Fibroblast of skin of abdomen (primary cell): ENCODE results near the gene PUM2. TPM values are rescaled to one million over a fixed set of nuclear protein-coding genes. Genes with fewer than 3 reads are reported as not detected.
"Not testable (repeated sequence)": the region's sequence is repeated elsewhere in the genome, so short reads cannot be mapped to it uniquely, and the experiment has no call there.

Experiments
- DNase-seq: peaks from one replicate; pipeline ENCODE4 v3.0.0-alpha.2; 2013
- polyA plus RNA-seq, 2 experiments: library from polyadenylated mRNA; unstranded; fragments of 120-200 nt; gene quantifications; one replicate each; pipeline ENCODE4 v1.2.1, GENCODE V29; 2013; ENCODE audit not compliant: insufficient read length in 2 of 2

The PUM2 gene, protein sequence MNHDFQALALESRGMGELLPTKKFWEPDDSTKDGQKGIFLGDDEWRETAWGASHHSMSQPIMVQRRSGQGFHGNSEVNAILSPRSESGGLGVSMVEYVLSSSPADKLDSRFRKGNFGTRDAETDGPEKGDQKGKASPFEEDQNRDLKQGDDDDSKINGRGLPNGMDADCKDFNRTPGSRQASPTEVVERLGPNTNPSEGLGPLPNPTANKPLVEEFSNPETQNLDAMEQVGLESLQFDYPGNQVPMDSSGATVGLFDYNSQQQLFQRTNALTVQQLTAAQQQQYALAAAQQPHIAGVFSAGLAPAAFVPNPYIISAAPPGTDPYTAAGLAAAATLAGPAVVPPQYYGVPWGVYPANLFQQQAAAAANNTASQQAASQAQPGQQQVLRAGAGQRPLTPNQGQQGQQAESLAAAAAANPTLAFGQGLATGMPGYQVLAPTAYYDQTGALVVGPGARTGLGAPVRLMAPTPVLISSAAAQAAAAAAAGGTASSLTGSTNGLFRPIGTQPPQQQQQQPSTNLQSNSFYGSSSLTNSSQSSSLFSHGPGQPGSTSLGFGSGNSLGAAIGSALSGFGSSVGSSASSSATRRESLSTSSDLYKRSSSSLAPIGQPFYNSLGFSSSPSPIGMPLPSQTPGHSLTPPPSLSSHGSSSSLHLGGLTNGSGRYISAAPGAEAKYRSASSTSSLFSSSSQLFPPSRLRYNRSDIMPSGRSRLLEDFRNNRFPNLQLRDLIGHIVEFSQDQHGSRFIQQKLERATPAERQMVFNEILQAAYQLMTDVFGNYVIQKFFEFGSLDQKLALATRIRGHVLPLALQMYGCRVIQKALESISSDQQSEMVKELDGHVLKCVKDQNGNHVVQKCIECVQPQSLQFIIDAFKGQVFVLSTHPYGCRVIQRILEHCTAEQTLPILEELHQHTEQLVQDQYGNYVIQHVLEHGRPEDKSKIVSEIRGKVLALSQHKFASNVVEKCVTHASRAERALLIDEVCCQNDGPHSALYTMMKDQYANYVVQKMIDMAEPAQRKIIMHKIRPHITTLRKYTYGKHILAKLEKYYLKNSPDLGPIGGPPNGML
- 44.8 TPM for polyA plus RNA-seq (2013, experiment 1 of 2; ENCODE audit: insufficient read length)
- 43.6 TPM for polyA plus RNA-seq (2013, experiment 2 of 2; ENCODE audit: insufficient read length)

DNA sequence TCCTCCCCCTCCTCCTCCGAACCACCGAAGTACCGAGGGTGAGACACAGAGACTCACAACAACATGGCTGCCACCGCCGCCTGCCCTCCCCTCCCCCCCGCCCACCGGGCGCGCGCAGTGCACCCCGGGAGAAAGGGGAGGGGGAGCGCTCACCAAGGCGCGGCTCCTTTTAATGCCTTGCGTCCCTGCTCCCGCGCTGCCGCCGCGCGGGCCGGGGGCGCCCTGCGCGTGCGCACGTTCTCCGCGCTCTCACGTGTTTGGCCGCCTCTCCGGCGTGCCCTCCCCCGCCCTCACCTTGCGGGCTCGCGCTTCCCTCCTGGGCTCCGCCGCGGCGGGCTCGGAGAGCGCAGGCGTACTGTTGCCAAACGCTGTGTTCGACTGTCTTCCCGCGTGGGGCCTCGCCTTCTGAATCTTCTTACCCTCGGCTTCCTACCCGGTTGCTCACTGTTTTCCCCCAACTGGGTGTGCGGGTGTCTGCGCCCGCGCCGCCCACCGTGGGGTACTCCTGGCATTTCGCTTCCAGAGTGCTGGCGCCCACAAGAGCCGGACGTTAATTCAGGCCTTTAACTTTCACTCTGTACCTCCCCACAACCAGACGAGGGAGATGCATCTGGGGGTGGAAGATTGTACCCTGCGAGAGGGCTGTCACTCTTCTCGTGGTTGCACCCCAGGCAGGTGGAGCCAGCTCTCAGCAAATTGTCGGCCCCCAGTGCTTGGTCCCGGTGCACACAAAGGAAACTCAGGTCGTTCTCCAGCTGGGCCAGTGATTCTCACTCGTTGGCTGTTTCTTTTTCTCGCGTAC lies at the start of gene PUM2:
Gene PUM2, minus strand, starts transcription at position 92 of the 802 bp plus-strand sequence. CDS start 23,484 bp downstream, outside the sequence.
- peak; percentile 97 for DNase-seq

DNA sequence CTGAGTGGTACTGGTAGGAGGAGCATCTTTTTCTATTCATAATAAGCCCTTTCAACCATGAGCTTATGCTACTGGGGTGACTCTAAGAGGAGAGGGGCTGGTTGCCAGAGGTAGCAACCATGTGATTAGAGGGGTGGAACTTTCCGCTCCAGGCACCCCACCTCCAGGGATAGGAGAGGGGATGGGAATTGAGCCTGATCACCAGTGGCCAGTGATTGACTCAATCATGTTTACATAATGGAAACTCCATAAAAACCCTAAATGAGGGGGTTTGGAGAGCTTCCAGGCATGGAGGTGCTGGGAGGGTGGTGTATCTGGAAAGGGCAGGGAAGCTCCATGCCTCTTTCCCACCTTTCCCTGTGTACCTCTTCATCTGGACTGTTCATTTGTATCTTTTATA lies 49.7 kb upstream of the PUM2 start:
- DNase-seq: no peak

DNA sequence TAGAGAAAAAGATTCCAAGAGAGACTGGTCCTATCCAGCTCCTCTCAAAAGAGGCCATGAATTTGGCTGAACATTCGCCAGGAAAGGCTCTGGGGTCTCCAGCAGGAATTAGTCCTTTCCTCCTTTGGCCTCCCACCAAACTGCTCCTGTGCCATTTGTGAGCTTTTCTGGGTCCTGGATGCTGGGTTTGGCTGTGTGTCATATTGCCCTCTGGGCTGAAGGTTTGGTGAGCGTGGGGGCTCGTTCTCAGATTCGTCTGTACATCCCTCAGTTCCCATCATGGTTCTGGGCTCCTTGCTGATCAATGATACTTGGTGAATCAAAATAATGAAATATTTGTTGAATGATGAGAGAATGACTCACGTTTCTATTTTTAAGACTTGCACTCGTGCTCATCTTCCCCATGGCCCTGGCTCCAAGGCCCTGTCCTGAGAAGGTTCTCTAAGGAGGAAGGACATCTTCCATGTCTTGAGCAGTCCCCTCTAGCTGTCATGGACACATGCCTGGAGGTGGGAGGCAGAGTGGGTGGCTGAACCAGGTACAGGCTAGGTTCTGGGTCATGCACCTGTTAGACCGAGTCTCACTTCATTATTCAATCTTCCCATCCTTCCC lies 48.4 kb upstream of the PUM2 start:
- DNase-seq: no peak

DNA sequence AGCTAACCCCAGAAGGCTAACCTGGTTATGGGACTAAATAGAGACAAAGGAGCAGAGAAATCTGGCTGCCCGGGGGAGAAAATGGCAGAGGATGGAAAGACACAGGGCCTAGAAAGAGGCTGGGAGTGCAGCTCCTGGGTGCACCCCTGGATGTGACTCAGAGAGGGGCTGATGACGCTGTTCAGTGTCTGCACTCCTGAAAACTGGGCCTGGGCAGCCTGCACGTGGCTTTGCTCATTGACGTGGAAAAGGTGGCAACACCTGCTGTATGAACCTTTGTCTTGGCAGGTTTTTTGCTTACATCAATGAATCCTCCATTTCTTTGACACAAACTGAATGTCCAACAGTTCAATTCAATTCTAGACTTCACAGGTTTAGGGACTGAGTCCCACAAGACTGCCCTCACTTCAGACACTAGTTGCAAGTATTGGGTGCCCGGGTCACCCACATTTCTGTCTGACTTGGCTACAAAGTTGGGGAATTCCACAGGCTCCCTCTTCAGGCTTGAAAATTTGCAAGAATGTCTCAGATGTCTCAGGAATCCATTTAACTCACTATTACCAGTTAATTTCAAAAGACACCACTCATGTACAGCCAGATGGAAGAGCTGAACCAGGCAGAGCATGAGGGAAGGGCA lies 47.3 kb upstream of the PUM2 start:
- DNase-seq: no peak

DNA sequence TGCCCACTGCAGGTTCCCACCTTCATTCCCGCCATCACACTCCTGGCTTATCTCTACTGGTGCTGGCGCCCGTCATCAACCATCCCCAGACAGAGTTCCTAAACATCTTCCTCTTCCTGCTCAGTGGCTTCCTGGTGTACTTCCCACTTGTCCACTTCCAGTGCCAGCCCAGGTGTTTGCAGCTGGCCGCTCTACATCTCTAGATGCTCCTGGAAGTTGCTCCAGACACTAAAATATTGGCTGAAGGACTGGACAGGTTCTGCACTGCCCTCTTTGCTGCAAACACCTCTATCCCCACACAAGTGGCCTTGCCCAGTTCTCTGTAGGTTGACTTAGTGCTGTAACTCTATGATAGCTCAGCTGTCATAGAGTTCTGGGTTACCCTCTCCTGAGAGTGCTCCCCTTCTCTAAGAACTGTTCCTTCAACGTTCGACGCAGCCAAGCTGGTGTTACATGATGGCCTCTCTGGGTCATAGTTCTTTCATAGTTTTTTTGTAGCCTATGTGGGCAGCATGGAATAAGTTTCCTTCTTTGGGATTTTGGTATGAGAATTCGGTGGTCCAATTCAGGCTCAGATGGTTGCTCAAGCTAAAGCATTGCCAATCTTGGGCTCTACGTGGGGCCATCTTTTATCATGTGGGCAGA lies 45.8 kb upstream of the PUM2 start:
- DNase-seq: no peak

DNA sequence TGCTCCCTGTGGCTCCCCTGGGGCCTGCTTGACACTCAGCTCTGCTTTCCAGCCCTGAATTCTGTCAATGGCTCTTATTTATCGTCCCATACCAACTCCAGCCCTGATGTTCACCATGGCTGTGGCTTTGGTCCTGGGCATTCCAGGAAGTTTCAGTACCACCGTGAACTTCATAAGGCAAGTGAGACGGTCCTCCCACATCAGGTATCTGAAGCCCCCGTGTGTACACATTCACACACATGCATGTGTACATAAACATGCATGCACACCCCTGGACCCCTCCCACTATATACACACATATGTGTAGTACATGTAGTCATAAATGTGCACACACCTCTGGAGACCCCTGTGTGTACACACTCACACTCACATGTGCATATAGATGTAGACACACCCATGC lies 43.3 kb upstream of the PUM2 start:
- no peak for DNase-seq

DNA sequence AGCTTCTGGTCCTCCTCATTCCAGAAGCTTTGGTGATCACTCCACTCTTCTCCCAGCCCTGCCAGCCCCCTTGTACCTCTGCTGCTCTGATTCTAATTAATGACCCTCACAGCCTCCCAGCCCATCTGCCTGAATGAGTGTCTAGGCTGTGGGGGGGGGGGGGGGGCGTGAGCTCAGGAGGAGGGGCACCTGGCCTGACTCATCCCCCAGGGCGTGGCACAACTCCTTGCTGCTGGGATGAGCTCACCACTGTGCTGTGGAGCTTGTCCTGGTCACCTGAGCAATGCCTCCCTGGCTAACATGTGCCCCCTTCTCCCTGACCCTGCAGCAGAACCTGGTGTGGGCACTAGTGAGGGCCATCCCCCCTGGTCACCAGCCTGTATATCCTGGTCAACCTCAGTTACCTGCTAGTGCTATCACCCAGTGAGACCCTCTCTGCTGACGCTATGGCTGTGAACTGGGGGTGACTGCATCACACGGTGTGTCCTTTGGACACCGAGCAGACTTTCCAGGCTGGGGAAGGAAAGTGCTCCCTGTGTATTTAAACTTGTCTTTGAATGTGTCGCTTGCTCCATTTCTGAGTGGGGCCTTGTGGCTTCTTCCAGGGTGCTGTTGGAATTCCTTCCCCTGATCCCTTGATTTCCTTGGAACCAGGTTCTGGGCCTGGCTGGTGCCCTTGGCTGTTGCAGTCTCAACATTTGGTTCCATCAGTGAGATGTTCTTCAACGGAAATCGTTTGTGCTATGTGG lies 41.5 kb upstream of the PUM2 start:
- DNase-seq: no peak

DNA sequence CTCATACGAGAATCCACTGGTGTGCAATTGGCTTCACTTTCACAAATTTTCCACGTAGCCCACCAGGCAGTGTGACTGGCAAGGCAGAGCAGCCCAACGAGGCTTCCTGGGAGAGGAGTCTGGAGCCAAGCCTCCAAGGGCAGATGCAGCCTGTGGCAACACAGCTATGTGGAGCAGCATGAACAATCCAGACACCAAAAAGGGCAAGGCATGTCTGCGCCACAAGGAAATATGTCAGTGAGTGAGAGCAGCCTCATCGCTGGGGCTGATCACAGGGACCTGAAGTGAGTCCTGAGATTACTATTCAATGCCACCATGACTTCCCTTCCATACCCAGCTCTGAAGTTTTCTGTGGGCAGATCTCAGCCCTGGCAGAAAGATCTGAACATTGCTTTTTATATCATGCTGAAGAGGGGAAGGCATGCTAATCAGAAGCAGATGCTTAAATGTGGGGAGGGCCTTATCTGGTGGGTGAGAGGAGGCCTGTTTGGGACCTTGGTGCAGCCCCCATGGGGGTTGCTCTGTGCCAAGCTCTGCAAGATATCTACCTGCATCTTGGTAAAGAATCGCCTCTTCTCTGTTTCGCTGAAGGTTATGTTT lies 40.0 kb upstream of the PUM2 start:
- DNase-seq: no peak

DNA sequence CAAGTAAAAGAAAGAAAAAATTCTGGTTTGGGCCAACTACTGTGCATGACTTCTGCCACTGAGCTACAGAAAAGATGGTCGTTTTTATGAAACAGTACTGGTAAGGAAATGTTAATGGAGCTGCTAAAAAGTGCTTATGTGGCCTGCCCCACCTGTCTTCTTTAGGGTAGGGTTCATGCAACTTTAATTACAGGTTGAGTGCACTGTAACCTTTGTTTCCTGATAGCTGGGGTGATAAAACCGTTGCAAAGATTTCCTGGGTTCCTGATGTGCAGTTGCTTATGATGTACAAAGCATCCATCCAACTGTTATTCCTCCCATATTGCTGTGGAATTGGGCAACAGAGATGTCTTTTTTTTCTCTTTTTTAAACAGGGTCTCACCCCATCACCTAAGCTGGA lies 34.3 kb upstream of the PUM2 start:
- DNase-seq: no peak

DNA sequence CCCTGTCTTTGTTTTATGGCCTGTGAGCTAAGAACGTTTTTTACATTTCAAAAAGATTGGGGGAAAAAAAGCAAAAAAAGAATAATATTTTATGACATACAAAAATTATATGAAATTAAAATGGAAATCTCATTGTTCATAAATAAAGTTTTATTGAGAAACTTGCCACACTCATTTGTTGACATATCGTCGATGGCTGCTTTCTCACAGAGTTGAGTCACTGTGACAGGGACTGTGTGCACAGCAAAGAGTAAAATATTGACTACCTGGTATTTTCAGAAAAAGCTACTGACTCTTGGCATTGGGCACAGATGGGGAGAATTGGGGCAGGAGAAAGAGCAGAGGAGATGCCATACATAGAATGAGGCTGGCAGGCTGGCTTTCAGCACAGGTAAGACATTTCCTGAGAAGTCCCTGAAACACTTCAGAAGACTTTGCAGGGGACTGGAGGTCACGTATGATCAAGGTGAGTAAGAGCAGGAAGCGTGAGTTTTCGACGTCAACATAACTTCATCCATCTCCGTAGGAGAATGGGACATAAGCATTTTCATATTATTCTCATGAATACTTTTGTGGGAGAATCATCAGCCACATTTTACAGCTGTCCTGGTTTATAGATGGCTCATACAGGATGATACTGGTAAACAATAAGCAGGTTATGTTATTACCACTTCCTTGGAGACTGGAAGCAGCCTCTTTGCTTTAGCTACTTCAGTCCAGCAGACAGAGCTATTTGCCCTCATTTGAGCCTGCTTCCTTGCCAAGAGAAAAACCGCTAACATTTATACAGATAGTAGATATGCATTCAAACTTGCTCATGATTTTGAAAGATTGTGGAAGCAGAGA lies 32.5 kb upstream of the PUM2 start:
- peak; percentile 29 for DNase-seq

DNA sequence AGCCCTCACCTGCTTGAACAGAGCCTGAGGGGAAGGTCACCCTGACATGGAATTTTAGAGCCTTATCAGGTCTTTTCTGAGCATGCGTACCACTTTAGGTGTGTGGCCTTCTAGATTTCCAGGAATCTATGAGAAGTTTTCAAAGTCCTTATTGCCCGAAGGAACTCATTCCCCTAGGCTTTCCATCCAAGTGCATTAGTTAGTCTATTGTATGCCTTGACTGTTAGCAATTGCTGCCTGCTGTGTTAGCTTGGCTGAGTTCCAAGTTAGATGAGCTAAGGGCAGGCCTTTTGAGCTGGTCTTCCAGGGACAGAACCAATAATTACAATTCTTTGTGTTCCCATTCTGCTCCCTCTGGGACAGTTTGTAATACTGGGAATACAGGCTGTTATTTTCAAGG lies 30.8 kb upstream of the PUM2 start:
- no peak for DNase-seq

DNA sequence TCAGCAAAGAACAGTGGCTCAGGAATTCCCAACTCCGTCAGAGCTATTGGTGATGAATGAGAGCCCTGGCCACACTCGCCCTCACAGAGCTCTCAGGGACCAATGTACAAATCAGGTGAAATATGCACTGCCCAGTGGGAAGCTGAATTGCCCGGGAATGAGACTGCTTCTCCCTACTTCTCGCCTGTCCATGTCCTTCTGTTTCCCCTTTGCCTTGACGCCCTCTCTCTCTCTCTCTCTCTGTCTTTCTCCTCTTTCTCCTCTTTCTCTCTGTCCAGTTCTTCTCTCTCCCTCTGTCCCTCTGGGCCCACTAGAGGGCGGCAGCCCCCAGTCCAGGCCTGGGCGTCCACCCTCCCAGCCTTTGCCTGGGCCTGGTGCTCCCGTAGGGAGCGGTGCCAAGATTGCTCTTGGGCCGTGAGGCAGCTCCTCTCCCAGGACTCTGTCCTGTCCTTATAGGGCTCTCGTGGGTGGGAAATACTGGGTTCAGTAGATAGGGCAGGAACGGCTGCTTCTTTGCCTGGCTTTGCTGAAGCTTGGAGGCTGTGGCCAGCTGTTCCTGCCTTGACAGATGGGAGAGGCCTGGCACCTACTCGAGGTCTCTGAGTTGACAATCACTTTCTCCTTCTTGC lies 28.4 kb upstream of the PUM2 start:
- DNase-seq: peak; percentile 77

DNA sequence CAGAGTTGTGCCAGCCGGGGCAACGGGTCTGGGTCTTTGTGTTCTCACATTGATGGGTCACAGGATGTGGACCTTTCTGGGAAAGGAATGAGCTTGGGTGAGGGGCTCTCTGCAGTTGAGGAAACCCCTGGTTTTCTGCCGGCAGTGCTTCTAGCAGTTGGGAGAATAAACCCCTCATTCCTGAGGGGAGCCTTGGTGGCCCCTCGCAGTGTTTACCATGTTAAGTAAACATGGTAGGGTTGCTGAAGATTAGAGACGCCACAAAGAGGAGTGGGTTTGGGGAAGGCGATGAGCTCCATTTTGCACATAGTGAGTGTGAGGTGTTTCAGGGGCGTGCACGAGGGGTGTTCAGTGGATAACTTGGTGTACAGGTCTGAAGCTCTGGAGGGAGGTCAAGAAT lies 27.7 kb upstream of the PUM2 start:
- no peak for DNase-seq

DNA sequence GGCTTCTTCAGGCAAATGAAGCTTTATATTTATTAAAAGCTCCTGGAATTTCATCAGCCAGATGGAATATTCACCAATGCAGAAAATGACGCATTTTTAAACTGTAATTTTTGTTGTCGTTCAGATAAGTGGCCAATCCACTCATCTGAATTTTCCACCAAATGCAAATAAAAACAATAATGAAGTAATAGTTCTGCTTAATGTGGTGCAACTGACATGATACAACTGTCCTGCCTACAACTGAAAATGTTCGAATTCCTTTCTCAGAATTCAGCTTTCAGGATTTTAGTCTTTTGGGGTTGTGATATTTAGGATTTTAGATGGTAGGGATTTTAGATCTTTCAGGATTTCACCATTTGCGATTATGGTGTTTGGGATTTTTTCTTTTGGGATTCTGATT lies 27.1 kb upstream of the PUM2 start:
- no peak for DNase-seq

DNA sequence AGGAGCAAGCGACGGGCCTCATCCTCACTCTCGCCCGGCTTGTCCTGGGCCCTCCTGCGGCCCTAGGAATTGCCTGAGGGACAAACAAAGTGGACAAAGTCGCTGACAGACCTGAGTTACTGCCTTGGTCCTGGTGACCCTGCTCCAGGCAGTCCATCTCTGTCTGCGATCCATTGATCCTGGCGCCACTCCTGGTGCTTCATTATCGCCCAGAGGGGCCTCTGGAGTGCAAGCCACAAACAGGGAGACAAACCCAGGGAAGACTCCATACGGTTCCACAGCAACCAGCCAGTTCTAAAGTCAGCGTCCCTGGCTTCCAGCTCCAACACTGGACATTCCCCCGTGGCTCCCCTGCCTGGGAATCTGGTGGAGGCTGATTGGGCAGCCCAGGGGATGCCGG lies 24.3 kb upstream of the PUM2 start:
- DNase-seq: not testable (repeated sequence)

DNA sequence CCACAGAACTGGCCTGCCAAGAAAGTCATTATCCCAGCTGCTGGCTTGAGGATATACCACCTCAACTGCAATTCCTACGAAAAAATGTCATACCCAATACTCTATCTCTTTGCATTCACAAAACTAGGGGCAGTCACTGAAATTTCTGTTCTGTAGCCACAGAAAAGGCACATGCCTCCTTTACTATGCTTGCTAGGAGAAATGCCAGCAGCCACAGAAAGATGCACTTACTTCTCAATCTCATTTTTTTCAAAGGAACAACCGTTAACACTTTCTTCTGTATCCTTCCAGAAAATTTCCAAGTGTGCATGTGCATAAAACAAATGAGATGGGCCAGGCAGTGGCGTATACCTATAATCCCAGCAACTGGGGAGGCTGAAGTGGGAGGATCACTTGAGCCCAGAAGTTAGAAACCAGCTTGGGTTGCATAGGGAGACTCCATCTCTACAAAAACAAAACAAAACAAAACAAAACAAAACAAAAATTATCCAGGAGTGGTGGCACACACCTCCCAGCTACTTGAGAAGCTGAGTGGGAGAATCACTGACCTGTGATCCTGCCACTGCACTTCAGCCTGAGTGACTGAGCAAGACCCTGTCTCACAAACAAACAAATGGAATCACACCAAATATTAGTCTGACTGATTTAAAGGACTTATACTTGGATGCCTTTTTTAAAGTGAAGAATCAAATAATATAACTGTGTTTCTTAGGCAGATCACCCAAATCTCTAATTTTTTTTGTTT lies 22.4 kb upstream of the PUM2 start:
- DNase-seq: no peak

DNA sequence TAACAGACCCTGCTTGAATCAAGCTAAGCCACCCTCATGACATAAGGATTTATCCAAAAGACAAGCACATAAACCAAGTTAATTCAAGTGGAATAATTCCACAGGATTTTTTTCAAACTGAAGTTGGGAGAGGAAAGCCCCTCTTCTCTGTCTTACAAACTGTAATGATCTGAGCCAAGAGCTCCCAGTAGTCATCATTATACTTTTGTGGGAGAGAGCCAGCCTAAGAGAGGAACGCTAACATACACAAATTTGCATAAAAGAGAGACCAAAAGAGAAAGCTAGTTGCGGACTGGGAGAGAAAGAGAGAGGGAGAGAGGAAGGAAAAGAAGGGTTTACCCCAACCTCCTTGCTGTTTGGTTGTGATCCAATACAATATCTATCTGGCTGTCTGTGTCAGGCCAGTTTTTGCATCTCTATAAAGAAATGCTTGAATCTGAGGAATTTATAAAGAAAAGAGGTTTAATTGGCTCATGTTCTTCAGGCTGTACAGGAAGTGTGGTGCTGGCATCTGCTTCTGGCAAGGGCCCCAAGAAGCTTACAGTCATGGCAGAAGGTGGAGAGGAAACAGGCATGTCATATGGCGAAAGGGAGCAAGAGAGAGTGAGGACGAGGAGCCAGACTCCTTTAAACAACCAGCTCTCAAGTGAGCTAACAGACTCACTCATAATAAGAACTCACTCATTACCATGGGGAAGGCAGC lies 20.8 kb upstream of the PUM2 start:
- DNase-seq: no peak
